ENCODE results near the gene FGD3. TPM values are rescaled to one million over a fixed set of nuclear protein-coding genes. Genes with fewer than 3 reads are reported as not detected.

FGD3 gene
- total RNA-seq, 2 donors from 2014 or later, result 6.2 to 11.0 TPM

- no peak for DNase-seq (ENCODE audit: low spot score)
- no peaks in the 10 kb centered on the region for H3K36me3 ChIP-seq
- 87% methylated on average over 10 of the region's 12 CpGs for WGBS
- intact Hi-C loops (cut with DNase I), result loop anchor here (10.0 kb wide), 2 partner anchors 87 to 157 kb away; partner anchors contain the start of gene CARD19
- H3K4me3 ChIP-seq, result no peak overlapping the region
- no peak overlapping the region for H3K27ac ChIP-seq
- H3K27me3 ChIP-seq (replicated peaks; ENCODE audit: insufficient read depth), result no peaks in the 10 kb centered on the region
- no peaks in the 10 kb centered on the region for H3K4me1 ChIP-seq (replicated peaks)
- TF ChIP-seq POLR2A (IDR thresholded peaks at IDR 0.05), result no peak
- TF ChIP-seq POLR2AphosphoS5 (IDR thresholded peaks at IDR 0.05), result no peak
- TF ChIP-seq CTCF (IDR thresholded peaks at IDR 0.05), result no peak
- H3K9me3 ChIP-seq, result no peaks in the 10 kb centered on the region
Observed at GRCh38 chr9:93007529-93008058, 60.3 kb downstream of the FGD3 start.

GRCh38 chr9:93008457-93008856 lies 61.1 kb downstream of the FGD3 start:
- Histone ChIP-seq H3K9me3 (no peaks in the 10 kb centered on the region), H3K27ac (no peak overlapping the region), H3K4me3 (no peak overlapping the region), H3K27me3 (replicated peaks; ENCODE audit: insufficient read depth) (no peaks in the 10 kb centered on the region), H3K36me3 (no peaks in the 10 kb centered on the region), H3K4me1 (replicated peaks) (no peaks in the 10 kb centered on the region)
- intact Hi-C loops (cut with DNase I), result loop anchor here (10.0 kb wide), 2 partner anchors 86 to 156 kb away; partner anchors contain the start of gene CARD19
- WGBS, result 88% methylated on average over 8 of the region's 8 CpGs
- no peak for DNase-seq (ENCODE audit: low spot score)
- TF ChIP-seq CTCF (IDR thresholded peaks at IDR 0.05) (no peak), POLR2A (IDR thresholded peaks at IDR 0.05) (no peak), POLR2AphosphoS5 (IDR thresholded peaks at IDR 0.05) (no peak)

GRCh38 chr9:93009337-93010015 lies 62.2 kb downstream of the FGD3 start:
- H3K27ac ChIP-seq, result no peak overlapping the region
- H3K4me1 ChIP-seq (replicated peaks), result no peaks in the 10 kb centered on the region
- no peaks in the 10 kb centered on the region for H3K27me3 ChIP-seq (replicated peaks; ENCODE audit: insufficient read depth)
- DNase-seq (ENCODE audit: low spot score), result no peak
- H3K36me3 ChIP-seq, result no peaks in the 10 kb centered on the region
- H3K9me3 ChIP-seq, result no peaks in the 10 kb centered on the region
- no peak overlapping the region for H3K4me3 ChIP-seq
- intact Hi-C loops (cut with DNase I), result loop anchor here (10.0 kb wide), 2 partner anchors 85 to 155 kb away; partner anchors contain the start of gene CARD19
- WGBS, result 79% methylated on average over 21 of the region's 21 CpGs
- TF ChIP-seq POLR2A (IDR thresholded peaks at IDR 0.05), result no peak
- no peak for TF ChIP-seq CTCF (IDR thresholded peaks at IDR 0.05)
- no peak for TF ChIP-seq POLR2AphosphoS5 (IDR thresholded peaks at IDR 0.05)

GRCh38 chr9:93010056-93010455 lies 62.7 kb downstream of the FGD3 start:
- WGBS, result 87% methylated on average over 13 of the region's 13 CpGs
- intact Hi-C loops (cut with DNase I), result no loop called here
- H3K4me3 ChIP-seq, result no peak overlapping the region
- H3K9me3 ChIP-seq, result no peaks in the 10 kb centered on the region
- H3K27me3 ChIP-seq (replicated peaks; ENCODE audit: insufficient read depth), result no peaks in the 10 kb centered on the region
- no peaks in the 10 kb centered on the region for H3K36me3 ChIP-seq
- DNase-seq (ENCODE audit: low spot score), result no peak
- no peaks in the 10 kb centered on the region for H3K4me1 ChIP-seq (replicated peaks)
- no peak for TF ChIP-seq POLR2A (IDR thresholded peaks at IDR 0.05)
- TF ChIP-seq POLR2AphosphoS5 (IDR thresholded peaks at IDR 0.05), result no peak
- no peak for TF ChIP-seq CTCF (IDR thresholded peaks at IDR 0.05)
- H3K27ac ChIP-seq, result no peak overlapping the region

- 86% methylated on average over 4 of the region's 4 CpGs for WGBS
- Histone ChIP-seq H3K9me3 (no peaks in the 10 kb centered on the region), H3K4me1 (replicated peaks) (no peaks in the 10 kb centered on the region), H3K27ac (no peak overlapping the region), H3K4me3 (no peak overlapping the region), H3K27me3 (replicated peaks; ENCODE audit: insufficient read depth) (no peaks in the 10 kb centered on the region), H3K36me3 (no peaks in the 10 kb centered on the region)
- DNase-seq (ENCODE audit: low spot score), result no peak
- TF ChIP-seq CTCF (IDR thresholded peaks at IDR 0.05), result no peak
- no peak for TF ChIP-seq POLR2AphosphoS5 (IDR thresholded peaks at IDR 0.05)
- TF ChIP-seq POLR2A (IDR thresholded peaks at IDR 0.05), result no peak
- intact Hi-C loops (cut with DNase I), result no loop called here
Observed at GRCh38 chr9:93010704-93011103, 63.4 kb downstream of the FGD3 start.
